Endothelial cell of umbilical vein (primary cell): ENCODE data around the gene PRKAR1B. TPM values are rescaled to one million over a fixed set of nuclear protein-coding genes. Genes with fewer than 3 reads are reported as not detected.

ENCODE experiments used
- BruUV-seq: library from RNA; stranded (reverse); fragments of 400-500 nt; replicated peaks from 2 replicates; lab custom pipeline; 2021; lab: Mats Ljungman, UMichigan
- CTCF ChIA-PET: fragments of 300-600, 350-600 bp; sonication (Branson Sonifier 250); formaldehyde crosslinking; loops from one replicate; lab custom pipeline; 2021; ENCODE audit warnings: antibody characterized with exemption, inconsistent platforms; lab: Charles Lee
- POLR2A ChIA-PET: fragments of 300-600, 350-600 bp; sonication (Branson Sonifier 250); formaldehyde crosslinking; loops from one replicate; lab custom pipeline; 2021; ENCODE audit warnings: antibody characterized with exemption, inconsistent platforms; lab: Charles Lee
- DNase-seq: peaks from one replicate; pipeline ENCODE4 v3.0.0-alpha.2; 2011; ENCODE audit warnings: low read depth, low spot score
- FAIRE-seq: peaks from 2 replicates; lab custom pipeline; 2011; peaks lifted over from hg19 to GRCh38; lab: Jason Lieb, UNC
- H2AFZ ChIP-seq: 2 replicates; pipeline ENCODE4 v1.6.0; 2012; ENCODE audit warnings: low read depth, low read length, control low read depth, inconsistent platforms
- H3K27ac ChIP-seq: 2 replicates; pipeline ENCODE4 v1.5.1; 2011; ENCODE audit warnings: low read depth, mild to moderate bottlenecking, control low read depth, low read length, moderate library complexity; ENCODE audit not compliant: insufficient read depth
- H3K27me3 ChIP-seq, 2 experiments: 2 replicates each; pipeline versions ENCODE4 v1.6.0 to v1.6.1; 2011; ENCODE audit warnings: low read length in 2 of 2, mixed read lengths in 1 of 2; ENCODE audit not compliant: control insufficient read depth in 2 of 2, insufficient read depth in 2 of 2
- H3K36me3 ChIP-seq, 2 experiments: 2 replicates in 1 of 2; 3 replicates in 1 of 2; pipeline ENCODE4 v1.5.1; 2011; ENCODE audit warnings: low read length in 2 of 2, mild to moderate bottlenecking in 1 of 2, moderate library complexity in 1 of 2; ENCODE audit not compliant: control insufficient read depth in 2 of 2, insufficient read depth in 2 of 2; ENCODE audit errors: extremely low read depth in 1 of 2
- H3K4me1 ChIP-seq: 3 replicates; pipeline ENCODE4 v1.5.1; 2011; ENCODE audit warnings: mild to moderate bottlenecking, low read length; ENCODE audit not compliant: control insufficient read depth, insufficient read depth; ENCODE audit errors: extremely low read depth
- H3K4me2 ChIP-seq: 2 replicates; pipeline ENCODE4 v1.6.1; 2011; ENCODE audit warnings: low read length, control low read depth, mixed read lengths; ENCODE audit not compliant: insufficient read depth
- H3K4me3 ChIP-seq, 3 experiments: fragments of 200-600 bp in 1 of 3; sonication (generic), shearing (Covaris generic) in 1 of 3; replicated peaks in 1 of 3; 2 replicates each; pipeline ENCODE4 v1.5.1; 2011 to 2016; ENCODE audit warnings: control low read depth in 3 of 3, low read length in 3 of 3, mild to moderate bottlenecking in 2 of 3, inconsistent platforms in 1 of 3, low read depth in 1 of 3, moderate library complexity in 1 of 3; ENCODE audit not compliant: insufficient read depth in 1 of 3
- H3K79me2 ChIP-seq: 2 replicates; pipeline ENCODE4 v1.6.0; 2012; ENCODE audit warnings: low read length, inconsistent platforms; ENCODE audit not compliant: control insufficient read depth, insufficient read depth
- H3K9ac ChIP-seq: replicated peaks from 2 replicates; pipeline ENCODE3; 2011; ENCODE audit warnings: low read length, control low read depth; ENCODE audit not compliant: insufficient read depth; ENCODE audit errors: extremely low read depth
- H3K9me1 ChIP-seq: replicated peaks from 3 replicates; pipeline ENCODE4 v1.6.0; 2011; ENCODE audit warnings: mild to moderate bottlenecking, low read length; ENCODE audit not compliant: control insufficient read depth, insufficient read depth; ENCODE audit errors: extremely low read depth
- H3K9me3 ChIP-seq: replicated peaks from 2 replicates; pipeline ENCODE4 v1.5.1; 2012; ENCODE audit warnings: low read length, inconsistent platforms; ENCODE audit not compliant: control insufficient read depth, insufficient read depth
- H4K20me1 ChIP-seq: replicated peaks from 2 replicates; pipeline ENCODE3; 2011; ENCODE audit warnings: mild to moderate bottlenecking, low read length; ENCODE audit not compliant: control insufficient read depth, insufficient read depth; ENCODE audit errors: extremely low read depth
- EZH2 ChIP-seq: IDR thresholded peaks from 2 replicates; pipeline ENCODE4 v1.6.1; 2012; ENCODE audit warnings: borderline replicate concordance, low read depth, mild to moderate bottlenecking, moderate library complexity, low read length, inconsistent platforms; ENCODE audit not compliant: severe bottlenecking
- FOS ChIP-seq: IDR thresholded peaks from 2 replicates; pipeline ENCODE4 v1.6.1; 2011; ENCODE audit warnings: mild to moderate bottlenecking, low read length, moderate library complexity, borderline replicate concordance; ENCODE audit not compliant: insufficient read depth
- GATA2 ChIP-seq: IDR thresholded peaks from 2 replicates; pipeline ENCODE4 v1.7.0; 2011; ENCODE audit warnings: low read depth, mild to moderate bottlenecking, moderate library complexity, mixed read lengths, low read length; ENCODE audit not compliant: insufficient read length, insufficient read depth
- JUN ChIP-seq: IDR thresholded peaks from 2 replicates; pipeline ENCODE4 v1.6.1; 2011; ENCODE audit warnings: borderline replicate concordance, low read depth; ENCODE audit not compliant: insufficient read length, insufficient read depth
- MAX ChIP-seq: IDR thresholded peaks from 2 replicates; pipeline ENCODE4 v1.6.1; 2011; ENCODE audit not compliant: insufficient read depth, insufficient read length
- MYC ChIP-seq: IDR thresholded peaks from one replicate; pipeline ENCODE4 v1.6.1; 2011; ENCODE audit warnings: mild to moderate bottlenecking, low read depth, low read length
- POLR2A ChIP-seq: IDR thresholded peaks from 2 replicates; pipeline ENCODE4 v1.6.1; 2012; ENCODE audit warnings: low read depth, mild to moderate bottlenecking, control low read depth, low read length
- POLR2AphosphoS5 ChIP-seq: IDR thresholded peaks from 2 replicates; pipeline ENCODE4 v1.6.1; 2012; ENCODE audit warnings: low read depth, mild to moderate bottlenecking, control low read depth, low read length, moderate library complexity; ENCODE audit not compliant: insufficient read depth
- dilution Hi-C: fragments of 300-500 bp; cut with MboI; formaldehyde crosslinking; loops from one replicate; pipeline ENCODE4 v1.15.0; 2019; ENCODE audit warnings: low sequenced_read_pairs; ENCODE audit not compliant: extremely low pct_ligation_motif_present
- intact Hi-C: fragments of 100-400 bp; cut with micrococcal nuclease; formaldehyde crosslinking; loops from one replicate; pipeline ENCODE4 v1.10.0; 2022
- polyA plus RNA-seq, 4 experiments: library from polyadenylated mRNA; depleted of rRNA in 3 of 4; stranded (reverse) in 3 of 4; unstranded in 1 of 4; fragments of >200 nt; gene quantifications; 2 replicates each; pipeline versions ENCODE4 v1.2.1 to v1.2.3, GENCODE V29; 2011 to 2012; ENCODE audit warnings: missing spikeins in 1 of 4
- total RNA-seq: library from RNA; stranded (reverse); gene quantifications from 2 replicates; pipeline ENCODE4 v1.2.3, GENCODE V29; 2021
- TF ChIP-seq, protein P1 (sequence below), 2 donors: IDR thresholded peaks; 1 replicate in 1 of 2; 2 replicates in 1 of 2; pipeline ENCODE4 v1.5.1; 2011; ENCODE audit warnings: low read length in 2 of 2, mild to moderate bottlenecking in 2 of 2, moderate library complexity in 2 of 2, control low read depth in 1 of 2, inconsistent platforms in 1 of 2, low read depth in 1 of 2; ENCODE audit not compliant: insufficient read depth in 1 of 2; ENCODE audit errors: extremely low read depth in 1 of 2

The PRKAR1B gene
- total and polyA plus RNA-seq, 2 donors (not counting 3 experiments of a cell fraction or from before 2014, with no cell fraction given) = 15.4 to 29.2 TPM

GRCh38 chr7:514651-515598, 212.2 kb downstream of the PRKAR1B start:
- FAIRE-seq = peak; percentile 66
- dilution Hi-C loops = no loop called here
- Histone ChIP-seq H3K27ac (peak overlapping the region; percentile 72), H3K36me3 (peaks cover 0 to 4% of the 10 kb centered on the region in 2 experiments), H3K9me1 (no peaks in the 10 kb centered on the region), H3K4me1 (peaks cover 29% of the 10 kb centered on the region), H3K9ac (no peak overlapping the region), H3K27me3 (no peaks in the 10 kb centered on the region), H3K9me3 (no peaks in the 10 kb centered on the region), H3K79me2 (peaks cover 76% of the 10 kb centered on the region), H2AFZ (no peak overlapping the region), H3K4me3 (no peak overlapping the region), H3K4me2 (no peak overlapping the region), H4K20me1 (no peaks in the 10 kb centered on the region)
- DNase-seq = no peak
- intact Hi-C loops = loop anchor here (5.0 kb wide), 3 partner anchors 197 to 257 kb away; partner anchors contain the start of genes DNAAF5 and PRKAR1B
- TF ChIP-seq GATA2 (no peak), MAX (no peak), POLR2A (no peak), MYC (no peak), JUN (no peak), EZH2 (no peak), POLR2AphosphoS5 (no peak), FOS (no peak)
- TF ChIP-seq, protein P1, sequence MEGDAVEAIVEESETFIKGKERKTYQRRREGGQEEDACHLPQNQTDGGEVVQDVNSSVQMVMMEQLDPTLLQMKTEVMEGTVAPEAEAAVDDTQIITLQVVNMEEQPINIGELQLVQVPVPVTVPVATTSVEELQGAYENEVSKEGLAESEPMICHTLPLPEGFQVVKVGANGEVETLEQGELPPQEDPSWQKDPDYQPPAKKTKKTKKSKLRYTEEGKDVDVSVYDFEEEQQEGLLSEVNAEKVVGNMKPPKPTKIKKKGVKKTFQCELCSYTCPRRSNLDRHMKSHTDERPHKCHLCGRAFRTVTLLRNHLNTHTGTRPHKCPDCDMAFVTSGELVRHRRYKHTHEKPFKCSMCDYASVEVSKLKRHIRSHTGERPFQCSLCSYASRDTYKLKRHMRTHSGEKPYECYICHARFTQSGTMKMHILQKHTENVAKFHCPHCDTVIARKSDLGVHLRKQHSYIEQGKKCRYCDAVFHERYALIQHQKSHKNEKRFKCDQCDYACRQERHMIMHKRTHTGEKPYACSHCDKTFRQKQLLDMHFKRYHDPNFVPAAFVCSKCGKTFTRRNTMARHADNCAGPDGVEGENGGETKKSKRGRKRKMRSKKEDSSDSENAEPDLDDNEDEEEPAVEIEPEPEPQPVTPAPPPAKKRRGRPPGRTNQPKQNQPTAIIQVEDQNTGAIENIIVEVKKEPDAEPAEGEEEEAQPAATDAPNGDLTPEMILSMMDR (IDR thresholded peaks at IDR 0.05; ENCODE audit: extremely low read depth in 1 of 2, insufficient read depth in 1 of 2, low read depth in 1 of 2, low read length in 2 of 2) = no peak
- ChIA-PET POLR2A (no interaction called here), CTCF (interaction anchor here (0.8 to 3.1 kb wide), 10 partner anchors 29 to 259 kb away, joined by 3 to 21 read pairs (median 3); no protein-coding TSS in a partner anchor)
- no TSS peak for BruUV-seq
